ENCODE results near the gene KIF15.

DNA sequence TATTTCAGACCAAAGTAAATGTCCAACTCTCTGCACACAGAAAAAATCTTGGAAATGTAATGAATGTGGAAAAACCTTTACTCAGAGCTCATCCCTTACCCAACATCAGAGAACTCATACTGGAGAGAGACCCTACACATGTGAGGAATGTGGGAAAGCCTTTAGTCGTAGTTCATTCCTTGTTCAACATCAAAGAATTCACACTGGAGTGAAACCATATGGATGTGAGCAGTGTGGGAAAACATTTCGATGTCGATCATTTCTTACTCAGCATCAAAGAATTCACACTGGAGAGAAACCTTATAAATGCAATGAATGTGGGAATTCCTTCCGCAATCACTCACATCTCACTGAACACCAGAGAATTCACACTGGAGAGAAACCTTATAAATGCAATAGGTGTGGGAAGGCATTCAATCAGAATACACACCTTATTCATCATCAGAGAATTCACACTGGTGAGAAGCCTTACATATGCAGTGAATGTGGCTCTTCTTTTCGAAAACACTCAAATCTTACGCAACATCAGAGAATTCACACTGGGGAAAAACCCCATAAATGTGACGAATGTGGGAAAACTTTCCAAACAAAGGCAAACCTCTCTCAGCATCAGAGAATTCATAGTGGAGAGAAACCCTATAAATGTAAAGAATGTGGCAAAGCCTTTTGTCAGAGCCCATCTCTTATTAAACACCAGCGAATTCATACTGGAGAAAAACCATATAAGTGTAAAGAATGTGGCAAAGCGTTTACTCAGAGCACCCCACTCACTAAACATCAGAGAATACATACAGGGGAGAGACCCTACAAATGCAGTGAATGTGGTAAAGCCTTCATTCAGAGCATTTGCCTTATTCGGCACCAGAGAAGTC lies 40.1 kb upstream of the KIF15 start:
- TF ChIP-seq EZH2phosphoT487 (IDR thresholded peaks at IDR 0.05; ENCODE audit: insufficient read depth, low read depth): no peak
- TF ChIP-seq EZH2 (IDR thresholded peaks at IDR 0.05; ENCODE audit: insufficient read depth, poor library complexity, severe bottlenecking): no peak

Data from GM23248 (cell line).